Measurements from ENCODE around the gene MEIKIN. TPM values are rescaled to one million over a fixed set of nuclear protein-coding genes. Genes with fewer than 3 reads are reported as not detected.
A peak's percentile ranks its signal among the peaks of the same experiment; 100 is the strongest.

MEIKIN gene
- polyA plus RNA-seq, 3 donors, result 0.16 to 1.6 (median 1.6) TPM

DNA sequence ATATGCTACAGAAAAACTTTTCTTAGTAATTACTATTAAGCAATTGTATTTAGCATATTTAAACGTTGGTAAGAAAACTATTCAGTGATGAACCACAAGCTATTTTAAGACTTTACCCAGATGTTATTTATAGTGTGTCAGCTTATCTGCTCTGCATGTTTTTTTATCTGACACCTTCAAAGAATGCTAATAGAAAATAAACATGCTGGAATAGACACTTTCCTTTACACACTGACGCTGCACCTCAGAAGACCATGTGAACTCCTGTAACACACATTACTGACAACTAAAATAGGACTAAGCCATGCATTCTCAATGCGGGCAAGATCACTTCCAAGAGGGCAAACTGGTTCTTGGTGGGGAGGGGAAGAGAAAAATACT is 187.0 kb downstream of the MEIKIN start:
- no CpG with 5 or more reads among the region's 3 CpGs for WGBS (ENCODE audit: insufficient coverage)
- Histone ChIP-seq H3K4me3 (replicated peaks in 1 of 3; ENCODE audit: low read depth in 2 of 3, low read length in 3 of 3) (no peak overlapping the region), H3K9me3 (replicated peaks in 1 of 2; ENCODE audit: control insufficient read depth in 1 of 2, insufficient read depth in 1 of 2, low read length in 2 of 2) (no peaks in the 10 kb centered on the region), H4K20me1 (ENCODE audit: insufficient read depth, low read length) (peaks cover 100% of the 10 kb centered on the region), H3K9ac (ENCODE audit: insufficient read depth, low read length, poor library complexity, severe bottlenecking) (no peak overlapping the region), H2AFZ (ENCODE audit: insufficient read depth, low read depth, low read length, poor library complexity, severe bottlenecking) (no peak overlapping the region), H3K36me3 (replicated peaks in 1 of 2; ENCODE audit: control insufficient read depth in 1 of 2, insufficient read depth in 2 of 2, low read length in 2 of 2) (no peaks in the 10 kb centered on the region), H3K4me1 (ENCODE audit: control insufficient read depth in 1 of 2, insufficient read depth in 2 of 2, low read length in 2 of 2) (peaks cover 2 to 7% of the 10 kb centered on the region in 2 donors), H3K79me2 (ENCODE audit: insufficient read depth, low read length) (peaks cover 100% of the 10 kb centered on the region), H3K27ac (ENCODE audit: low read depth in 1 of 2, low read length in 2 of 2) (peak overlapping the region in 1 of 2 donors; percentile 38), H3K4me2 (replicated peaks; ENCODE audit: extremely low read depth, low read length, poor library complexity, severe bottlenecking) (no peak overlapping the region), H3K27me3 (ENCODE audit: control insufficient read depth in 2 of 2, insufficient read depth in 2 of 2, low read length in 2 of 2) (no peaks in the 10 kb centered on the region)
- intact Hi-C loops (cut with micrococcal nuclease), result no loop called here
- Mint-ChIP-seq H3K27ac (peak overlapping the region in 4 of 7 donors; percentile 8 to 73 (median 39)), H3K4me3 (no peak overlapping the region), H3K27me3 (ENCODE audit: low read depth in 3 of 3) (no peaks in the 10 kb centered on the region), H3K36me3 (peaks cover 2 to 4% of the 10 kb centered on the region in 2 donors), H3K4me1 (peaks cover 40% of the 10 kb centered on the region), H3K9me3 (peaks cover 0 to 3% (median 0%) of the 10 kb centered on the region in 7 donors)
- DNase-seq, result no peak
- TF ChIP-seq, protein P1, sequence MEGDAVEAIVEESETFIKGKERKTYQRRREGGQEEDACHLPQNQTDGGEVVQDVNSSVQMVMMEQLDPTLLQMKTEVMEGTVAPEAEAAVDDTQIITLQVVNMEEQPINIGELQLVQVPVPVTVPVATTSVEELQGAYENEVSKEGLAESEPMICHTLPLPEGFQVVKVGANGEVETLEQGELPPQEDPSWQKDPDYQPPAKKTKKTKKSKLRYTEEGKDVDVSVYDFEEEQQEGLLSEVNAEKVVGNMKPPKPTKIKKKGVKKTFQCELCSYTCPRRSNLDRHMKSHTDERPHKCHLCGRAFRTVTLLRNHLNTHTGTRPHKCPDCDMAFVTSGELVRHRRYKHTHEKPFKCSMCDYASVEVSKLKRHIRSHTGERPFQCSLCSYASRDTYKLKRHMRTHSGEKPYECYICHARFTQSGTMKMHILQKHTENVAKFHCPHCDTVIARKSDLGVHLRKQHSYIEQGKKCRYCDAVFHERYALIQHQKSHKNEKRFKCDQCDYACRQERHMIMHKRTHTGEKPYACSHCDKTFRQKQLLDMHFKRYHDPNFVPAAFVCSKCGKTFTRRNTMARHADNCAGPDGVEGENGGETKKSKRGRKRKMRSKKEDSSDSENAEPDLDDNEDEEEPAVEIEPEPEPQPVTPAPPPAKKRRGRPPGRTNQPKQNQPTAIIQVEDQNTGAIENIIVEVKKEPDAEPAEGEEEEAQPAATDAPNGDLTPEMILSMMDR (IDR thresholded peaks at IDR 0.05), result no peak

DNA sequence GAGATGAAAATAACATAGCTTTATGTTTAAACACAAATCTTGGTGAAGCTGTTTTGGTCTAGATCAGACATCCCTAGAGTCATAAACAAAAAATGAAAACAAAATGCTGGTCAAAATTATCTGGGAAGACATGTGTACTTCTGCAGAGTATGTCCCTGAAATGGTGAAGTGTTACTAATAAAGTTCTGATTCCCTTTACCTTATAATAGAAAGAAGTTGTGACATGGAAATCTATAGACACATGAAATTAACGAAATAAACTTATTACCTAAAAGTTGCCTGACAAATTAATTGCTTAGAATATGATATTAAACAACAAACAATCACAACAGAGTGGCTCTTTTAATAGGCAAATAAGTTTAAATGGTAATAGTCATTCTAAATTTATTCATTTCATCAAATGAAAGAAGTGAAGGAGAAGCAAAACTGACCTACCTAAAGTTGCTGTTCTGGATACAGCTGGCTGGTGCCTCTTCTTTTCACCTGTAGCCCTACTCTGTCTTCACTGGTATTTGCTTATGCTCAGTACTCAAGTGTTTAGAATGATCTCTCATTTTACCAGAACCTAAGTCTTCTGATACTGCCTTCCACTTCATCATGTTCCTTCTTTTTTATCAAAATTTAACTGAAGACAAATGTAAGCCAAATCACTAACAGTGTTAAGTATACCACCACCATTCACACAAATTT is 187.5 kb downstream of the MEIKIN start:
- H3K4me3 Mint-ChIP-seq, result no peak overlapping the region
- no peak overlapping the region for H2AFZ ChIP-seq (ENCODE audit: insufficient read depth, low read depth, low read length, poor library complexity, severe bottlenecking)
- H3K4me2 ChIP-seq (replicated peaks; ENCODE audit: extremely low read depth, low read length, poor library complexity, severe bottlenecking), result no peak overlapping the region
- no peaks in the 10 kb centered on the region for H3K36me3 ChIP-seq (replicated peaks in 1 of 2; ENCODE audit: control insufficient read depth in 1 of 2, insufficient read depth in 2 of 2, low read length in 2 of 2)
- no peaks in the 10 kb centered on the region for H3K9me3 ChIP-seq (replicated peaks in 1 of 2; ENCODE audit: control insufficient read depth in 1 of 2, insufficient read depth in 1 of 2, low read length in 2 of 2)
- TF ChIP-seq, protein P1 (IDR thresholded peaks at IDR 0.05), result no peak
- H3K79me2 ChIP-seq (ENCODE audit: insufficient read depth, low read length), result peaks cover 100% of the 10 kb centered on the region
- H4K20me1 ChIP-seq (ENCODE audit: insufficient read depth, low read length), result peaks cover 100% of the 10 kb centered on the region
- no peaks in the 10 kb centered on the region for H3K9me3 Mint-ChIP-seq
- H3K27me3 Mint-ChIP-seq (ENCODE audit: low read depth in 3 of 3), result no peaks in the 10 kb centered on the region
- H3K9ac ChIP-seq (ENCODE audit: insufficient read depth, low read length, poor library complexity, severe bottlenecking), result no peak overlapping the region
- H3K4me1 Mint-ChIP-seq, result peaks cover 43% of the 10 kb centered on the region
- H3K27ac Mint-ChIP-seq, result peak overlapping the region in 2 of 7 donors; percentile 25 to 73
- intact Hi-C loops (cut with micrococcal nuclease), result no loop called here
- H3K27me3 ChIP-seq (ENCODE audit: control insufficient read depth in 2 of 2, insufficient read depth in 2 of 2, low read length in 2 of 2), result no peaks in the 10 kb centered on the region
- DNase-seq, result no peak
- peak overlapping the region in 1 of 2 donors; percentile 38 for H3K27ac ChIP-seq (ENCODE audit: low read depth in 1 of 2, low read length in 2 of 2)
- H3K4me1 ChIP-seq (ENCODE audit: control insufficient read depth in 1 of 2, insufficient read depth in 2 of 2, low read length in 2 of 2), result peaks cover 2 to 7% of the 10 kb centered on the region in 2 donors
- peaks cover 2 to 4% of the 10 kb centered on the region in 2 donors for H3K36me3 Mint-ChIP-seq
- no peak overlapping the region for H3K4me3 ChIP-seq (replicated peaks in 1 of 3; ENCODE audit: low read depth in 2 of 3, low read length in 3 of 3)
- no CpG with 5 or more reads among the region's 1 CpG for WGBS (ENCODE audit: insufficient coverage)

Other genes starting within 250 kb of the MEIKIN start
- gene FNIP1, start 148.6 kb downstream of the MEIKIN start, polyA plus RNA-seq, result 10 to 100 TPM; 13.6 to 17.3 (median 16.3) TPM
- gene ACSL6, start 66.0 kb upstream of the MEIKIN start, polyA plus RNA-seq, result under 1 TPM in 1 of 3 donors, not detected in 2; 0.45 TPM
- not detected for gene IL3, start 115.0 kb upstream of the MEIKIN start, polyA plus RNA-seq
- not detected for gene CSF2, start 128.1 kb upstream of the MEIKIN start, polyA plus RNA-seq